Fibroblast of pulmonary artery (primary cell): ENCODE data around the gene TOR4A.

Experiments
- DNase-seq: peaks from one replicate; pipeline ENCODE4 v3.0.0-alpha.2; 2010; ENCODE audit warnings: low read depth
- H3K4me3 ChIP-seq: replicated peaks from 2 replicates; pipeline ENCODE4 v1.5.1; 2011; ENCODE audit warnings: low read depth, mild to moderate bottlenecking, control low read depth, low read length, moderate library complexity
- CTCF ChIP-seq: IDR thresholded peaks from 2 replicates; pipeline ENCODE4 v1.5.1; 2011; ENCODE audit warnings: mild to moderate bottlenecking, control low read depth, low read length, inconsistent platforms; ENCODE audit errors: missing control alignments

Gene TOR4A

GRCh38 chr9:137317021-137317717, 39.6 kb downstream of the TOR4A start:
- TF ChIP-seq CTCF: no peak
- H3K4me3 ChIP-seq: no peak overlapping the region
- DNase-seq: no peak

- no peak overlapping the region for H3K4me3 ChIP-seq
- DNase-seq: no peak
- no peak for TF ChIP-seq CTCF
These were observed 40.4 kb downstream of the TOR4A start for GRCh38 chr9:137317718-137318511.

- no peak for TF ChIP-seq CTCF
- DNase-seq: no peak
- H3K4me3 ChIP-seq: no peak overlapping the region
These were observed 41.1 kb downstream of the TOR4A start for GRCh38 chr9:137318602-137319001.

GRCh38 chr9:137319011-137319738, 41.6 kb downstream of the TOR4A start:
- no peak for DNase-seq
- no peak for TF ChIP-seq CTCF
- no peak overlapping the region for H3K4me3 ChIP-seq

- no peak for DNase-seq
- no peak overlapping the region for H3K4me3 ChIP-seq
- TF ChIP-seq CTCF: no peak
These were observed 42.4 kb downstream of the TOR4A start for GRCh38 chr9:137319739-137320551.

GRCh38 chr9:137320555-137321384, 43.2 kb downstream of the TOR4A start:
- no peak for DNase-seq
- TF ChIP-seq CTCF: no peak
- no peak overlapping the region for H3K4me3 ChIP-seq
